Measurements from ENCODE around the gene BCKDHB. TPM values are rescaled to one million over a fixed set of nuclear protein-coding genes. Genes with fewer than 3 reads are reported as not detected.
A peak's percentile ranks its signal among the peaks of the same experiment; 100 is the strongest.

BCKDHB gene
- total and polyA plus RNA-seq, 2 donors (not counting 3 experiments of a cell fraction or from before 2014, with no cell fraction given): 5.6 to 12.2 TPM

DNA sequence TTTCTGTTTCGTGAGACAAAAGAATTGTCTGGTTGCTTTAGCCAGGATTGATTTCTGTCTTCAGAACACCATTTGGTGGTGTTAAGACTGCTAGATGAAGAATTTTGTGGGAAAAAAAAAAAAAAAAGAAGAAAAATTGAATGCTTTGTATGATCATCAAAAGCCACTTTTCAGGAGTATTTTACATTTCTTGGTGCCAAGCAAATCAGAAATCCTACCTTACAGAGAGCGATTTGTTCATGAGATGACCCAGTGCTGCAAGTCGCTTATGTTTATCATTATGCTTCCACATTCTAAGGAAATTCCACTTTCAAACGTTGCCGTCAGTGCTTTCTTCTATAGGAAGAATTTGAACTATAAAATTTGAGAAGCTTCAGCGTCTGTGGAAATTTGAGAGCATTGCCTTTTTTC lies 228.7 kb downstream of the BCKDHB start:
- Histone ChIP-seq H3K4me3 (replicated peaks in 1 of 3; ENCODE audit: insufficient read depth in 1 of 3, low read depth in 1 of 3, low read length in 3 of 3) (peak overlapping the region; percentile 2 to 79 (median 57)), H3K27me3 (ENCODE audit: control insufficient read depth in 2 of 2, insufficient read depth in 2 of 2, low read length in 2 of 2) (no peaks in the 10 kb centered on the region), H3K4me1 (ENCODE audit: control insufficient read depth, extremely low read depth, insufficient read depth, low read length) (peaks cover 4% of the 10 kb centered on the region), H3K27ac (ENCODE audit: insufficient read depth, low read depth, low read length) (peak overlapping the region; percentile 37), H3K4me2 (ENCODE audit: insufficient read depth, low read length) (peak overlapping the region; percentile 97), H4K20me1 (replicated peaks; ENCODE audit: control insufficient read depth, extremely low read depth, insufficient read depth, low read length) (no peaks in the 10 kb centered on the region), H3K9me3 (replicated peaks; ENCODE audit: control insufficient read depth, insufficient read depth, low read length) (no peaks in the 10 kb centered on the region), H3K79me2 (ENCODE audit: control insufficient read depth, insufficient read depth, low read length) (no peaks in the 10 kb centered on the region), H2AFZ (ENCODE audit: low read depth, low read length) (peak overlapping the region; percentile 85), H3K9me1 (replicated peaks; ENCODE audit: control insufficient read depth, extremely low read depth, insufficient read depth, low read length) (no peaks in the 10 kb centered on the region), H3K9ac (replicated peaks; ENCODE audit: extremely low read depth, insufficient read depth, low read length) (peak overlapping the region; percentile 63), H3K36me3 (ENCODE audit: control insufficient read depth in 2 of 2, extremely low read depth in 1 of 2, insufficient read depth in 2 of 2, low read length in 2 of 2) (no peaks in the 10 kb centered on the region)
- POLR2A ChIA-PET: interaction anchor here (0.6 kb wide), 1 partner anchor 616 kb away, joined by 4 read pairs; no protein-coding TSS in a partner anchor
- DNase-seq (ENCODE audit: low read depth, low spot score) (peak; percentile 68), FAIRE-seq (no peak)
- no TSS peak for BruUV-seq (replicated peaks)
- CTCF ChIA-PET: interaction anchor here (1.1 to 1.8 kb wide), 2 partner anchors 121 to 271 kb away, joined by 3 to 4 read pairs; no protein-coding TSS in a partner anchor
- TF ChIP-seq JUN (IDR thresholded peaks at IDR 0.05; ENCODE audit: borderline replicate concordance, insufficient read depth, insufficient read length, low read depth) (no peak), EZH2 (IDR thresholded peaks at IDR 0.05; ENCODE audit: borderline replicate concordance, low read depth, low read length, severe bottlenecking) (no peak), FOS (IDR thresholded peaks at IDR 0.05; ENCODE audit: borderline replicate concordance, insufficient read depth, low read length) (no peak)
- intact Hi-C loops (cut with micrococcal nuclease): loop anchor here (5.0 to 10.0 kb wide), 2 partner anchors 620 to 1417 kb away; partner anchors contain the start of gene TENT5A
- dilution Hi-C loops (cut with MboI; ENCODE audit: extremely low pct_ligation_motif_present, low sequenced_read_pairs): no loop called here

DNA sequence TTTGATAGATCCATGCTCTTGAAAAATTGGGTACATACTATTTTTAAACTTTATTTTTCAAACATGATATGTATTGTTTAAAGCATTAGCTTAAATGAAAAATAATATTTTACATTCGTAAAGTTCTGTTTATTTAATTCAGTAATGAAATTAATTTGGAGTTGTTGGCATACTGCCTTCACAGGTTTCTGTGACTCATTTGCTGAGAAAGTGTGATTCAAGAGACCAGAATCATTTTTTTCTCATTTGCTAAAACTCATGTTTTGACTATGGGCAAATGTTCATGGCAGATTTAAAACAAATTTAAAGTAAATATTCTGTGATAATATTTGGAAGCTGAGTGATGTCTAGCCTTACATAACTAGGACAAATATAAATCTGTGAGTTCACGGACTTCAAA lies 230.4 kb downstream of the BCKDHB start:
- Histone ChIP-seq H3K4me2 (ENCODE audit: insufficient read depth, low read length) (no peak overlapping the region), H3K9ac (replicated peaks; ENCODE audit: extremely low read depth, insufficient read depth, low read length) (no peak overlapping the region), H3K4me1 (ENCODE audit: control insufficient read depth, extremely low read depth, insufficient read depth, low read length) (peaks cover 4% of the 10 kb centered on the region), H3K27ac (ENCODE audit: insufficient read depth, low read depth, low read length) (no peak overlapping the region), H2AFZ (ENCODE audit: low read depth, low read length) (no peak overlapping the region), H3K36me3 (ENCODE audit: control insufficient read depth in 2 of 2, extremely low read depth in 1 of 2, insufficient read depth in 2 of 2, low read length in 2 of 2) (no peaks in the 10 kb centered on the region), H4K20me1 (replicated peaks; ENCODE audit: control insufficient read depth, extremely low read depth, insufficient read depth, low read length) (no peaks in the 10 kb centered on the region), H3K4me3 (replicated peaks in 1 of 3; ENCODE audit: insufficient read depth in 1 of 3, low read depth in 1 of 3, low read length in 3 of 3) (no peak overlapping the region), H3K79me2 (ENCODE audit: control insufficient read depth, insufficient read depth, low read length) (no peaks in the 10 kb centered on the region), H3K27me3 (ENCODE audit: control insufficient read depth in 2 of 2, insufficient read depth in 2 of 2, low read length in 2 of 2) (no peaks in the 10 kb centered on the region), H3K9me3 (replicated peaks; ENCODE audit: control insufficient read depth, insufficient read depth, low read length) (no peaks in the 10 kb centered on the region), H3K9me1 (replicated peaks; ENCODE audit: control insufficient read depth, extremely low read depth, insufficient read depth, low read length) (no peaks in the 10 kb centered on the region)
- dilution Hi-C loops (cut with MboI; ENCODE audit: extremely low pct_ligation_motif_present, low sequenced_read_pairs): no loop called here
- ChIA-PET CTCF (interaction anchor here (1.4 kb wide), 1 partner anchor 186 kb away, joined by 3 read pairs; no protein-coding TSS in a partner anchor), POLR2A (no interaction called here)
- intact Hi-C loops (cut with micrococcal nuclease): loop anchor here (5.0 to 10.0 kb wide), 2 partner anchors 618 to 1415 kb away; partner anchors contain the start of gene TENT5A
- BruUV-seq (replicated peaks): no TSS peak
- FAIRE-seq (no peak), DNase-seq (ENCODE audit: low read depth, low spot score) (peak; percentile 12)
- TF ChIP-seq EZH2 (IDR thresholded peaks at IDR 0.05; ENCODE audit: borderline replicate concordance, low read depth, low read length, severe bottlenecking) (no peak), FOS (IDR thresholded peaks at IDR 0.05; ENCODE audit: borderline replicate concordance, insufficient read depth, low read length) (peak; percentile 21)

All from endothelial cell of umbilical vein (primary cell).